A549 (cell line): ENCODE data around the gene TMEM217. TPM values are rescaled to one million over a fixed set of nuclear protein-coding genes. Genes with fewer than 3 reads are reported as not detected.

ENCODE experiments used
- ATAC-seq, 2 experiments: fragments of 200-7000 bp in 1 of 2; fragments of >200 bp in 1 of 2; cut with Nextera tagmentation in 1 of 2; cut with Tn5 transposase in 1 of 2; 3 replicates each; pipeline versions ENCODE4 v1.8.0 to v1.9.1; 2018 to 2020; ENCODE audit warnings: mild to moderate bottlenecking in 1 of 2, moderate library complexity in 1 of 2
- CTCF ChIA-PET: fragments of 300-600 bp; sonication (Branson Sonifier 250); formaldehyde crosslinking; extraction: SDS; loops from one replicate; lab custom pipeline; 2021; ENCODE audit warnings: antibody characterized with exemption, inconsistent platforms; lab: Yijun Ruan, JAX
- POLR2A ChIA-PET: fragments of 350-600 bp; formaldehyde crosslinking; extraction: SDS; loops from one replicate; lab custom pipeline; 2021; ENCODE audit warnings: antibody characterized with exemption, inconsistent platforms; lab: Yijun Ruan, JAX
- DNase-seq, 2 experiments: peaks; one replicate each; pipeline versions ENCODE4 v3.0.0 to v3.0.0-alpha.2; 2011 to 2016; ENCODE audit warnings: low read depth in 1 of 2, low spot score in 1 of 2
- FAIRE-seq: peaks from 2 replicates; lab custom pipeline; 2011; peaks lifted over from hg19 to GRCh38; lab: Jason Lieb, UNC
- H3K27ac ChIP-seq, 2 experiments: fragments of >200 bp; sonication (Bioruptor Twin); formaldehyde crosslinking; 3 replicates each; pipeline ENCODE4 v1.5.1; 2016 to 2017
- H3K4me1 ChIP-seq: fragments of >200 bp; sonication (Bioruptor Twin); formaldehyde crosslinking; 3 replicates; pipeline ENCODE4 v1.6.1; 2016
- H3K4me2 ChIP-seq: fragments of >200 bp; sonication (Bioruptor Twin); formaldehyde crosslinking; 3 replicates; pipeline ENCODE4 v1.6.1; 2016
- H3K4me3 ChIP-seq: fragments of >200 bp; sonication (Bioruptor Twin); formaldehyde crosslinking; 3 replicates; pipeline ENCODE4 v1.5.1; 2016
- H3K9me3 ChIP-seq: fragments of >200 bp; sonication (Bioruptor Twin); formaldehyde crosslinking; 3 replicates; pipeline ENCODE4 v1.6.1; 2016
- CEBPB ChIP-seq, 2 experiments: fragments of >200 bp in 1 of 2; sonication (Bioruptor Twin) in 1 of 2; formaldehyde crosslinking in 1 of 2; IDR thresholded peaks; 2 replicates each; pipeline ENCODE4 v1.6.1; 2012 to 2016
- ELK1 ChIP-seq: fragments of 150-350 bp; IDR thresholded peaks from 2 replicates; pipeline ENCODE4 v1.6.1; 2014; ENCODE audit warnings: low read depth, mild to moderate bottlenecking, low read length
- GATA3 ChIP-seq: IDR thresholded peaks from 2 replicates; pipeline ENCODE4 v1.6.1; 2012; ENCODE audit warnings: borderline replicate concordance
- JUN ChIP-seq, 2 experiments: fragments of >200 bp; sonication (Bioruptor Twin); formaldehyde crosslinking; IDR thresholded peaks; 2 replicates in 1 of 2; 3 replicates in 1 of 2; pipeline ENCODE4 v1.6.1; 2016 to 2017
- KDM5A ChIP-seq: fragments of 200-600 bp; sonication (generic); IDR thresholded peaks from 2 replicates; pipeline ENCODE4 v1.6.1; 2016; ENCODE audit warnings: antibody characterized with exemption, mild to moderate bottlenecking
- MAFK ChIP-seq: fragments of 450-650 bp; IDR thresholded peaks from 2 replicates; pipeline ENCODE4 v1.6.1; 2014; ENCODE audit not compliant: partially characterized antibody
- MAZ ChIP-seq: fragments of 150-350 bp; IDR thresholded peaks from 2 replicates; pipeline ENCODE4 v1.6.1; 2014; ENCODE audit warnings: antibody characterized with exemption, low read depth, low read length, borderline replicate concordance
- MYC ChIP-seq: IDR thresholded peaks from 2 replicates; pipeline ENCODE4 v1.6.1; 2012; ENCODE audit warnings: mild to moderate bottlenecking, inconsistent platforms, low read length, improper control_type of control experiment, borderline replicate concordance
- PHF8 ChIP-seq: fragments of 200-600 bp; sonication (generic); IDR thresholded peaks from 2 replicates; pipeline ENCODE4 v1.6.1; 2016; ENCODE audit warnings: low read depth, mild to moderate bottlenecking, antibody characterized with exemption, moderate library complexity, borderline replicate concordance
- POLR2AphosphoS2 ChIP-seq: conservative IDR thresholded peaks from 2 replicates; pipeline ENCODE4 v1.6.1; 2012; ENCODE audit warnings: low read length, improper control_type of control experiment, inconsistent platforms
- RNF2 ChIP-seq: fragments of 200-600 bp; sonication (generic); IDR thresholded peaks from 2 replicates; pipeline ENCODE4 v1.6.1; 2016; ENCODE audit warnings: low read depth, mild to moderate bottlenecking, antibody characterized with exemption, moderate library complexity, borderline replicate concordance
- SREBF2 ChIP-seq: fragments of 450-650 bp; IDR thresholded peaks from 2 replicates; pipeline ENCODE4 v1.6.1; 2014; ENCODE audit warnings: mild to moderate bottlenecking, moderate library complexity
- TP53 ChIP-seq: fragments of 250-450 bp; sonication (Bioruptor Pico); IDR thresholded peaks from 2 replicates; pipeline ENCODE4 v1.5.0; 2021; ENCODE audit warnings: mild to moderate bottlenecking, moderate library complexity
- WGBS: methylation state at CpG from one replicate; pipeline ENCODE4 v1.1.6; 2017; ENCODE audit errors: missing lambda C conversion rate; 5-methylcytosine and 5-hydroxymethylcytosine counted together
- polyA plus RNA-seq, 4 experiments: library from polyadenylated mRNA; depleted of rRNA in 3 of 4; stranded (reverse); fragments of >200 nt; fragmentation: RNase III in 1 of 4; extraction: RNeasy Plus Mini Kit Qiagen cat#74134 plus additional on column Dnase treatment in 1 of 4; gene quantifications; 2 replicates in 3 of 4; 3 replicates in 1 of 4; pipeline ENCODE4 v1.2.3, GENCODE V29; 2011 to 2017
- TF ChIP-seq, protein P1 (sequence below): IDR thresholded peaks from 2 replicates; pipeline ENCODE4 v1.6.1; 2012
- TF ChIP-seq, protein P2 (sequence below): fragments of 200-600 bp; sonication (generic); IDR thresholded peaks from 2 replicates; pipeline ENCODE4 v1.6.1; 2016; ENCODE audit warnings: antibody characterized with exemption, mild to moderate bottlenecking, moderate library complexity

TMEM217 gene
- polyA plus RNA-seq, 2 of the 4 experiments (the other 2 are of a cell fraction), result 0.59 to 1.6 TPM

- TF ChIP-seq ELK1, result no peak
- TF ChIP-seq MYC, result no peak
Observed at GRCh38 chr6:37258405-37259105, 611 bp upstream of the TMEM217 start (continued).

GRCh38 chr6:37257320-37257633, 667 bp downstream of the TMEM217 start:
- no peaks in the 10 kb centered on the region for H3K9me3 ChIP-seq
- POLR2A ChIA-PET, result interaction anchor here (0.7 to 1.5 kb wide), 4 partner anchors 11 to 66 kb away, joined by 3 to 10 read pairs (median 4); no protein-coding TSS in a partner anchor
- peak overlapping the region; percentile 67 for H3K4me2 ChIP-seq
- FAIRE-seq, result no peak
- TF ChIP-seq GATA3, result no peak
- TF ChIP-seq KDM5A, result no peak
- no peak for TF ChIP-seq CEBPB (IDR thresholded peaks at IDR 0.05)
- no peak for TF ChIP-seq TP53 (CRISPR knock-in tag)
- TF ChIP-seq MAZ, result no peak
- TF ChIP-seq JUN (IDR thresholded peaks at IDR 0.05), result no peak
- TF ChIP-seq, all 56 proteins: peak for 0
- Histone ChIP-seq H3K27ac (peak overlapping the region in 1 of 2 experiments; percentile 20; a peak in 1 of 6 replicates), H3K4me3 (peak overlapping the region; percentile 86; the same call in 2 of the 3 replicates), H3K4me1 (peaks cover 15% of the 10 kb centered on the region; the same call in 1 of the 3 replicates)
- ATAC-seq (no peak; a peak in 1 of 6 replicates), DNase-seq (no peak)
- CTCF ChIA-PET, result interaction anchor here (0.5 kb wide), 1 partner anchor 238 kb away, joined by 3 read pairs; no protein-coding TSS in a partner anchor
- WGBS, result 3% methylated on average over 9 of the region's 9 CpGs

DNA sequence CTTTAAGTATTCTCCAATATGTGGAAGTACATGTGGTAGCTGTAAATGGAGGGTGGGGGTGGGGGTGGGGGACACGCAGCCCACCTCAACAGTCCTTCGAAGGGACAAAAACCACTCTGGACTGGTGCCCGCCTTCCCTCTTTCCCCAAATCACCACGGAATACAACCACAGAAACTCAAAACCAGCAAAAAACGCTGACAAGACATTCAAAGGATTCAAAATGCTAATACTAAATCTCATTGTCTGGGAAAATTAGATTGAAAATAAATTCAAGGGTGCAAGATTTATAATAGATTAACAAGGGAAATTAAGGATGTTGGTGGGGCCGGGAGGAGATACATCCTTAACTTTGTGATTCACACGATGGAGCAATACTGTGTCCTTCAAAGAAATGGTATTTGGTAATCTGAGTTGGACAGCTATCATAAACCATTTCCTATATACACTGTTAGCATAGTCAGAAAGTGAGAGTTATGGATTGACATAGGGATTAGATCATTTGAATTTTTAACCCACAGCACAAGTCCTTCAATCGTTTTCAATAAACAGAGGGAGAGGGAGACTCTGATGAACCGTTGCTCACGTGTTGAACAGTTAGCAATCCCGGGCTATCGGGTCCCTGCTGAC, 1.1 kb downstream of the TMEM217 start:
- H3K4me3 ChIP-seq, result peak overlapping the region; percentile 86; the same call in 2 of the 3 replicates
- no peak for DNase-seq
- H3K27ac ChIP-seq, result peak overlapping the region in 1 of 2 experiments; percentile 20; a peak in 1 of 6 replicates
- no peak for ATAC-seq
- ChIA-PET CTCF (interaction anchor here (0.5 to 1.1 kb wide), 2 partner anchors 12 to 237 kb away, joined by 3 to 4 read pairs; no protein-coding TSS in a partner anchor), POLR2A (interaction anchor here (0.7 to 1.5 kb wide), 4 partner anchors 11 to 67 kb away, joined by 3 to 10 read pairs (median 4); no protein-coding TSS in a partner anchor)
- FAIRE-seq, result no peak
- H3K4me1 ChIP-seq, result peaks cover 15% of the 10 kb centered on the region; the same call in 1 of the 3 replicates
- H3K4me2 ChIP-seq, result peak overlapping the region; percentile 67
- no peak for TF ChIP-seq SREBF2
- TF ChIP-seq MAFK, result peak; percentile 75
- H3K9me3 ChIP-seq, result no peaks in the 10 kb centered on the region
- 58% methylated on average over 12 of the region's 12 CpGs for WGBS

- Histone ChIP-seq H3K27ac (no peak overlapping the region), H3K4me3 (no peak overlapping the region), H3K4me2 (no peak overlapping the region), H3K4me1 (peaks cover 18% of the 10 kb centered on the region; the same call in 1 of the 3 replicates), H3K9me3 (no peaks in the 10 kb centered on the region)
- 85% methylated on average over 5 of the region's 5 CpGs for WGBS
- POLR2A ChIA-PET, result no interaction called here
- TF ChIP-seq SREBF2 (no peak), CEBPB (IDR thresholded peaks at IDR 0.05) (no peak), POLR2AphosphoS2 (no peak), PHF8 (no peak), RNF2 (no peak)
- TF ChIP-seq, protein P1, sequence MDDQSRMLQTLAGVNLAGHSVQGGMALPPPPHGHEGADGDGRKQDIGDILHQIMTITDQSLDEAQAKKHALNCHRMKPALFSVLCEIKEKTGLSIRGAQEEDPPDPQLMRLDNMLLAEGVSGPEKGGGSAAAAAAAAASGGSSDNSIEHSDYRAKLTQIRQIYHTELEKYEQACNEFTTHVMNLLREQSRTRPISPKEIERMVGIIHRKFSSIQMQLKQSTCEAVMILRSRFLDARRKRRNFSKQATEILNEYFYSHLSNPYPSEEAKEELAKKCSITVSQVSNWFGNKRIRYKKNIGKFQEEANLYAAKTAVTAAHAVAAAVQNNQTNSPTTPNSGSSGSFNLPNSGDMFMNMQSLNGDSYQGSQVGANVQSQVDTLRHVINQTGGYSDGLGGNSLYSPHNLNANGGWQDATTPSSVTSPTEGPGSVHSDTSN, result no peak
- TF ChIP-seq, protein P2, sequence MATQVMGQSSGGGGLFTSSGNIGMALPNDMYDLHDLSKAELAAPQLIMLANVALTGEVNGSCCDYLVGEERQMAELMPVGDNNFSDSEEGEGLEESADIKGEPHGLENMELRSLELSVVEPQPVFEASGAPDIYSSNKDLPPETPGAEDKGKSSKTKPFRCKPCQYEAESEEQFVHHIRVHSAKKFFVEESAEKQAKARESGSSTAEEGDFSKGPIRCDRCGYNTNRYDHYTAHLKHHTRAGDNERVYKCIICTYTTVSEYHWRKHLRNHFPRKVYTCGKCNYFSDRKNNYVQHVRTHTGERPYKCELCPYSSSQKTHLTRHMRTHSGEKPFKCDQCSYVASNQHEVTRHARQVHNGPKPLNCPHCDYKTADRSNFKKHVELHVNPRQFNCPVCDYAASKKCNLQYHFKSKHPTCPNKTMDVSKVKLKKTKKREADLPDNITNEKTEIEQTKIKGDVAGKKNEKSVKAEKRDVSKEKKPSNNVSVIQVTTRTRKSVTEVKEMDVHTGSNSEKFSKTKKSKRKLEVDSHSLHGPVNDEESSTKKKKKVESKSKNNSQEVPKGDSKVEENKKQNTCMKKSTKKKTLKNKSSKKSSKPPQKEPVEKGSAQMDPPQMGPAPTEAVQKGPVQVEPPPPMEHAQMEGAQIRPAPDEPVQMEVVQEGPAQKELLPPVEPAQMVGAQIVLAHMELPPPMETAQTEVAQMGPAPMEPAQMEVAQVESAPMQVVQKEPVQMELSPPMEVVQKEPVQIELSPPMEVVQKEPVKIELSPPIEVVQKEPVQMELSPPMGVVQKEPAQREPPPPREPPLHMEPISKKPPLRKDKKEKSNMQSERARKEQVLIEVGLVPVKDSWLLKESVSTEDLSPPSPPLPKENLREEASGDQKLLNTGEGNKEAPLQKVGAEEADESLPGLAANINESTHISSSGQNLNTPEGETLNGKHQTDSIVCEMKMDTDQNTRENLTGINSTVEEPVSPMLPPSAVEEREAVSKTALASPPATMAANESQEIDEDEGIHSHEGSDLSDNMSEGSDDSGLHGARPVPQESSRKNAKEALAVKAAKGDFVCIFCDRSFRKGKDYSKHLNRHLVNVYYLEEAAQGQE, result no peak
- no peak for FAIRE-seq
- no peak for DNase-seq
- CTCF ChIA-PET, result interaction anchor here (2.4 kb wide), 1 partner anchor 9 kb away, joined by 6 read pairs; no protein-coding TSS in a partner anchor
- ATAC-seq, result no peak
Observed at GRCh38 chr6:37254881-37255280, 3.1 kb downstream of the TMEM217 start.
